Body of pancreas (tissue), 4 donors: Measurements from ENCODE around the gene PLCD3. TPM values are rescaled to one million over a fixed set of nuclear protein-coding genes. Genes with fewer than 3 reads are reported as not detected.

ENCODE experiments used
- ATAC-seq: fragments of 150-250 bp; one replicate; pipeline ENCODE4 v1.9.1; 2016
- DNase-seq, 4 donors: peaks; one replicate each; pipeline ENCODE4 v3.0.0-alpha.2; 2019
- H3K27ac ChIP-seq, 4 donors: fragments of 200-600 bp; sonication (generic); 1 replicate in 3 of 4; 2 replicates in 1 of 4; pipeline versions ENCODE4 v1.5.1 to v1.6.1; 2016 to 2019; ENCODE audit warnings: mild to moderate bottlenecking in 1 of 4, mixed read lengths in 1 of 4, moderate library complexity in 1 of 4
- H3K27me3 ChIP-seq, 2 donors: fragments of 200-600 bp; sonication (generic); one replicate each; pipeline ENCODE4 v1.6.0; 2016; ENCODE audit warnings: mild to moderate bottlenecking in 1 of 2
- H3K36me3 ChIP-seq, 2 donors: fragments of 200-600 bp; sonication (generic); replicated peaks in 1 of 2; 2 replicates each; pipeline ENCODE4 v1.5.1; 2016; ENCODE audit warnings: low read depth in 2 of 2; ENCODE audit not compliant: insufficient read depth in 1 of 2
- H3K4me1 ChIP-seq: fragments of 200-600 bp; sonication (generic); one replicate; pipeline ENCODE4 v1.6.0; 2016
- H3K4me3 ChIP-seq, 2 donors: fragments of 200-600 bp; sonication (generic); 1 replicate in 1 of 2; 2 replicates in 1 of 2; pipeline ENCODE4 v1.5.1; 2016 to 2019
- H3K9me3 ChIP-seq, 3 donors: fragments of 200-600 bp; sonication (generic); 1 replicate in 2 of 3; 2 replicates in 1 of 3; pipeline ENCODE4 v1.5.1; 2016
- POLR2A ChIP-seq, 3 donors: fragments of 450-650 bp; IDR thresholded peaks; one replicate each; pipeline ENCODE4 v1.6.1; 2016; ENCODE audit warnings: antibody characterized with exemption in 3 of 3, mild to moderate bottlenecking in 2 of 3
- WGBS, 2 donors: methylation state at CpG; one replicate each; pipeline ENCODE4 v1.1.5; 2017; 5-methylcytosine and 5-hydroxymethylcytosine counted together
- intact Hi-C: fragments of 100-400 bp; cut with DNase I; formaldehyde crosslinking; loops from one replicate; pipeline ENCODE4 v1.15.1; 2023
- total RNA-seq, 2 donors: library from RNA; depleted of rRNA; stranded (reverse); fragments of >200 nt; gene quantifications; one replicate each; pipeline ENCODE4 v1.1.0, GENCODE V29; 2016
- TF ChIP-seq, protein P1 (sequence below), 7 experiments: fragments of 450-650 bp in 4 of 7; fragments of 200-600 bp in 3 of 7; sonication (generic) in 3 of 7; IDR thresholded peaks; one replicate each; pipeline ENCODE4 v1.5.1; 2016 to 2019; ENCODE audit warnings: antibody characterized with exemption in 7 of 7

Gene PLCD3
- total RNA-seq, 2 donors from 2014 or later: 5.4 to 23.4 TPM

DNA sequence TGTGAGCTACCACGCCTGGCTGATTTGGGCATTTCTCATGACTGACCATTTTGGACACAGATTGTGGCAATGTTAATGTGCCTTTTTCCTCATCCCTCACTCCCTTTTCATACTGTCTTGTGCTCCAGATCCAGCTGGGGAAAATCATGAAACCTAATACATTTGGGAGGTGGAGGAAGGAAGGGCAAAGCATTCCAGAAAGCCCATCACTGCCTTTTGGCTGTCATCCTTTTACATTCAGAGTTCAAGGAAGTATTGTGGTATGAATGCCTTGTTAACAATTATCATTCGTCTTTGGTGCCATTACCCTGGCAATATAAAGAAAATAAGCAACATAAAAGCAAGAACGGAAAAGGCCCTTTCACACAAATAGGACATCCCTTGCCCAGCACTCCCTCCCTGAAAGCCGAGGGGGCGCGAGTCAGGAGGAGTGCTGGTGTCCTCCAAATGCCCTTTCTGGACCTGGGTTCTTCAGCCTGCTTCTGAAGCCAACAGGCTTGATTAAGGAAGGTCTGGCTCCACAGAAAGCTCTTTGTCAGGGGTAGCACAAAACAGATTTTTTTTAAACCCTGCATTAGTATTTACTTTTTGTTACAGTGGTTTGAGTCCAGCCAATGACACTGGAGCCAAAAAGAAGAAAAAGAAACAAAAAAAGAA is 51.1 kb downstream of the PLCD3 start:
- ATAC-seq (no peak), DNase-seq (no peak)
- Histone ChIP-seq H3K4me1 (no peaks in the 10 kb centered on the region), H3K4me3 (no peak overlapping the region), H3K27ac (no peak overlapping the region), H3K27me3 (no peaks in the 10 kb centered on the region), H3K36me3 (peaks cover 9 to 18% of the 10 kb centered on the region in 2 donors), H3K9me3 (no peaks in the 10 kb centered on the region)
- 93 to 94% methylated on average over 6 of the region's 6 CpGs for WGBS, 2 donors
- TF ChIP-seq, protein P1, sequence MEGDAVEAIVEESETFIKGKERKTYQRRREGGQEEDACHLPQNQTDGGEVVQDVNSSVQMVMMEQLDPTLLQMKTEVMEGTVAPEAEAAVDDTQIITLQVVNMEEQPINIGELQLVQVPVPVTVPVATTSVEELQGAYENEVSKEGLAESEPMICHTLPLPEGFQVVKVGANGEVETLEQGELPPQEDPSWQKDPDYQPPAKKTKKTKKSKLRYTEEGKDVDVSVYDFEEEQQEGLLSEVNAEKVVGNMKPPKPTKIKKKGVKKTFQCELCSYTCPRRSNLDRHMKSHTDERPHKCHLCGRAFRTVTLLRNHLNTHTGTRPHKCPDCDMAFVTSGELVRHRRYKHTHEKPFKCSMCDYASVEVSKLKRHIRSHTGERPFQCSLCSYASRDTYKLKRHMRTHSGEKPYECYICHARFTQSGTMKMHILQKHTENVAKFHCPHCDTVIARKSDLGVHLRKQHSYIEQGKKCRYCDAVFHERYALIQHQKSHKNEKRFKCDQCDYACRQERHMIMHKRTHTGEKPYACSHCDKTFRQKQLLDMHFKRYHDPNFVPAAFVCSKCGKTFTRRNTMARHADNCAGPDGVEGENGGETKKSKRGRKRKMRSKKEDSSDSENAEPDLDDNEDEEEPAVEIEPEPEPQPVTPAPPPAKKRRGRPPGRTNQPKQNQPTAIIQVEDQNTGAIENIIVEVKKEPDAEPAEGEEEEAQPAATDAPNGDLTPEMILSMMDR (IDR thresholded peaks at IDR 0.05): no peak
- no peak for TF ChIP-seq POLR2A (IDR thresholded peaks at IDR 0.05)
- intact Hi-C loops: no loop called here

DNA sequence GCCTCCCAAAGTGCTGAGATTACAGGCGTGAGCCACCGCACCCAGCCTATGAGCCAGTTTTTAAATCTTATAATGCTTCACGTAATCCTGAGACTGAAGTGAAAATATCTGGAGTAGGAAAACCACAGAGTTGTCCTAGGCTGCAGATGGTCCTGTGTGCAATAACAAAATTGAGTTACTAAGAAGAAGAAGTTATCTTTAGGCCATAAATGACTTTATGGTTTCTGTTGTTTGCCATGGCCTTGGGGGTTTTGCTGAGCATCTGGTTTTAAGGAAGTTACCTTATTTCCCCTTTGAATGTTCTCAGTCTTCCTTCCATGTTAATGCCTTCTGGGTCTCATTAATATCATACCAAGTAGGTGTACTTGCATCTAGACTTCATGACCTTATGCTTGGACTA is 54.7 kb downstream of the PLCD3 start:
- TF ChIP-seq, protein P1 (IDR thresholded peaks at IDR 0.05): no peak
- TF ChIP-seq POLR2A (IDR thresholded peaks at IDR 0.05): no peak
- Histone ChIP-seq H3K36me3 (peaks cover 7 to 11% of the 10 kb centered on the region in 2 donors), H3K4me3 (no peak overlapping the region), H3K9me3 (no peaks in the 10 kb centered on the region), H3K27ac (peak overlapping the region in 1 of 4 donors; percentile 30), H3K27me3 (no peaks in the 10 kb centered on the region), H3K4me1 (peaks cover 6% of the 10 kb centered on the region)
- ATAC-seq: no peak
- no peak for DNase-seq
- 77 to 93% methylated on average over 3 of the region's 3 CpGs for WGBS, 2 donors
- intact Hi-C loops: no loop called here

DNA sequence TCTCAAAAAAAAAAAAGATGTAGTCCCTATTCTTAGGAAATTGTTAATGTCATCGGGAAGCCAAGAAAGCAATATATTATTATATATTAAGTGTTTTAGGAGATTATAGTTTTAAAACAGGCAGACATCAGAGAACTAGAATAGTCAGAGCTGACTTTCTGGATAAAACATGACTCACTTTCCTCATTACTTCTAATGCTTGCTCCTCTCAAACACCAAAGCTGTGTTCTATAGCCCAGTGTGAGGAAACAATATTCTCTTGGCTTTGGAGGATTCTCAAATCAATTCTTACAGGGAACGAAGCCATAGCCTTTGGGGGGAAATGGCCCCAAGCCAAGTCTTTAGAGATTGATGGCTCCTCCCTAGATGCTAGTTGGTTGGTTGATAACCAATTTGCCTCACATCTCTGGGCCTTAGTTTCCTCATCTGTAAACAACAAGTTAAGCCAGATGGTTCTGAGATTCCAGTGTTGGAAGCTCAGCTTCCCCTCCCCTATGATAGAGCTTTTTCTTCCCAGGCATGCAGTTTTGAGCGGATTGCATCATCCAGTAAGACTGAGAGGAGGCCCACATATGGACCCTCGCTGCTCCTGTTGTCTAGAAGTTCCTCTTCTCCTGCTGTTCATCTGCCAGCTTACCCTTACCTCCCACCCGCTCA is 58.8 kb downstream of the PLCD3 start:
- H3K27me3 ChIP-seq: no peaks in the 10 kb centered on the region

DNA sequence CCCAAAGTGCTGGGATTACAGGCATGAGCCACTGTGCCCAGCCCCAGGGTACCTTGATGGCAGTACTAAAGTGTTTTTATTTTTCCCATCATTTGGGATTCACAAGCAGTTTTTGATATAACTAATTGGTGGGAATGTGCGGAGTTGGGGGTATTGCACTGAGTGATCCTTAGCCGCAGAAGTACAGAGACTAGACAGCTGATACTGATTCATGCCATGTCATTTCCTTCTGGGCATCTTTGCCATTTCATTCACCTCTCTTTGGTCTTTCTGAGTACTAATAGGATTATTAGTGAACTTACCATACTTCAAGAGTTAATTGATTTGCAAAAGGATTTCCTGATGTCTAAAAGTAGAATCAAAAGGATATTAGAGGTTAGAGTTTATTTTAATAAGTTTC is 61.5 kb downstream of the PLCD3 start:
- ATAC-seq (no peak), DNase-seq (no peak)
- no peak overlapping the region for H3K27ac ChIP-seq
- no peak overlapping the region for H3K4me3 ChIP-seq
- WGBS, 2 donors: 93 to 94% methylated on average over 2 of the region's 2 CpGs
- intact Hi-C loops: no loop called here
- no peak for TF ChIP-seq POLR2A (IDR thresholded peaks at IDR 0.05)
- TF ChIP-seq, protein P1 (IDR thresholded peaks at IDR 0.05): no peak
- H3K9me3 ChIP-seq: no peaks in the 10 kb centered on the region
- H3K27me3 ChIP-seq: no peaks in the 10 kb centered on the region
- H3K4me1 ChIP-seq: peaks cover 6% of the 10 kb centered on the region
- H3K36me3 ChIP-seq: no peaks in the 10 kb centered on the region

More for the DNA sequence above, 58.8 kb downstream of the PLCD3 start:
- H3K4me1 ChIP-seq: peaks cover 6% of the 10 kb centered on the region
- no peak overlapping the region for H3K27ac ChIP-seq
- no peak for DNase-seq
- H3K4me3 ChIP-seq: no peak overlapping the region
- TF ChIP-seq, protein P1 (IDR thresholded peaks at IDR 0.05): no peak
- TF ChIP-seq POLR2A (IDR thresholded peaks at IDR 0.05): no peak
- intact Hi-C loops: no loop called here
- 52 to 82% methylated on average over 5 of the region's 5 CpGs for WGBS, 2 donors
- H3K36me3 ChIP-seq: no peaks in the 10 kb centered on the region
- H3K9me3 ChIP-seq: no peaks in the 10 kb centered on the region
- peak; percentile 45 for ATAC-seq
